Transverse colon (tissue), 4 donors: ENCODE data around the gene LAMTOR3. TPM values are rescaled to one million over a fixed set of nuclear protein-coding genes. Genes with fewer than 3 reads are reported as not detected.

Experiments used
- DNase-seq: peaks from one replicate; pipeline ENCODE4 v3.0.0-alpha.2; 2019
- H3K27ac ChIP-seq, 4 donors: fragments of 200-600 bp; sonication (generic); 2 replicates each; pipeline ENCODE4 v1.5.1; 2016 to 2018; ENCODE audit warnings: inconsistent platforms in 4 of 4
- H3K27me3 ChIP-seq: fragments of 200-600 bp; sonication (generic); 2 replicates; pipeline ENCODE4 v1.5.1; 2017; ENCODE audit warnings: inconsistent platforms
- H3K36me3 ChIP-seq, 4 donors: fragments of 200-600 bp; sonication (generic); 2 replicates each; pipeline ENCODE4 v1.5.1; 2017 to 2019; ENCODE audit warnings: inconsistent platforms in 4 of 4
- H3K4me1 ChIP-seq, 4 donors: fragments of 200-600 bp; sonication (generic); 2 replicates each; pipeline ENCODE4 v1.5.1; 2017 to 2020; ENCODE audit warnings: inconsistent platforms in 4 of 4
- H3K4me3 ChIP-seq, 4 donors: fragments of 200-600 bp; sonication (generic); 1 replicate in 1 of 4; 2 replicates in 3 of 4; pipeline versions ENCODE4 v1.5.1 to v1.6.1; 2017 to 2019; ENCODE audit warnings: inconsistent platforms in 4 of 4
- H3K9me3 ChIP-seq, 2 donors: fragments of 200-600 bp; sonication (generic); 2 replicates each; pipeline ENCODE4 v1.5.1; 2017 to 2019; ENCODE audit warnings: inconsistent platforms in 2 of 2
- CTCF ChIP-seq, 5 experiments: fragments of 200-600 bp in 3 of 5; fragments of 450-650 bp in 2 of 5; sonication (generic) in 3 of 5; IDR thresholded peaks; 1 replicate in 2 of 5; 2 replicates in 3 of 5; pipeline ENCODE4 v1.5.1; 2016 to 2017; ENCODE audit warnings: antibody characterized with exemption in 5 of 5, inconsistent platforms in 3 of 5, mild to moderate bottlenecking in 2 of 5, moderate library complexity in 1 of 5
- EP300 ChIP-seq: sonication (generic); formaldehyde crosslinking; IDR thresholded peaks from one replicate; pipeline ENCODE4 v1.6.1; 2017; ENCODE audit warnings: antibody characterized with exemption, low read depth
- POLR2A ChIP-seq: fragments of 450-650 bp; IDR thresholded peaks from one replicate; pipeline ENCODE4 v1.6.1; 2016; ENCODE audit warnings: antibody characterized with exemption, mild to moderate bottlenecking, moderate library complexity
- POLR2AphosphoS5 ChIP-seq, 3 donors: sonication (generic); formaldehyde crosslinking; IDR thresholded peaks; one replicate each; pipeline ENCODE4 v1.6.1; 2016; ENCODE audit warnings: antibody characterized with exemption in 3 of 3
- WGBS, 2 donors: methylation state at CpG; one replicate each; pipeline ENCODE4 v1.1.5; 2018; ENCODE audit warnings: low coverage in 1 of 2; 5-methylcytosine and 5-hydroxymethylcytosine counted together
- in situ Hi-C, 4 donors: fragments of 200-750 bp; cut with MboI; loops; one replicate each; pipeline versions ENCODE4 v1.15.0 to v1.15.1; 2017; ENCODE audit warnings: low sequenced_read_pairs in 3 of 4, low pct_ligation_motif_present in 1 of 4, low pct_unique_long_range_greater_than_20kb in 1 of 4
- intact Hi-C: fragments of 100-400 bp; cut with DNase I; formaldehyde crosslinking; loops from one replicate; pipeline ENCODE4 v1.15.1; 2023; ENCODE audit warnings: low total_unique reads
- total RNA-seq, 4 donors: library from RNA; depleted of rRNA; stranded (reverse); fragments of >200 nt; gene quantifications; one replicate each; pipeline ENCODE4 v1.1.0, GENCODE V29; 2016

Gene LAMTOR3
- total RNA-seq, 4 donors from 2014 or later, result 1.00 to 60.3 (median 32.0) TPM

- intact Hi-C loops, result loop anchor here (5.0 to 10.0 kb wide), 2 partner anchors 52 to 330 kb away; partner anchors contain the start of genes DNAJB14 and TRMT10A
- Histone ChIP-seq H3K27ac (peak overlapping the region; percentile 86 to 90 (median 89)), H3K4me3 (peak overlapping the region in 3 of 4 donors; percentile 57 to 81 (median 74)), H3K27me3 (no peaks in the 10 kb centered on the region), H3K36me3 (no peaks in the 10 kb centered on the region), H3K9me3 (no peaks in the 10 kb centered on the region), H3K4me1 (peaks cover 9 to 34% (median 11%) of the 10 kb centered on the region in 4 donors)
- no peak for DNase-seq
- TF ChIP-seq CTCF (IDR thresholded peaks at IDR 0.05) (no peak), POLR2A (no peak), EP300 (no peak), POLR2AphosphoS5 (IDR thresholded peaks at IDR 0.05) (no peak)
- in situ Hi-C loops, result loop anchor here in 3 of 4 donors (10.0 to 25.0 kb wide), 3 partner anchors 50 to 333 kb away; partner anchors contain the start of genes TRMT10A (in 3 of the 3), MTTP (in 2 of the 3) and DNAJB14 (in 1 of the 3)
- 90 to 97% methylated on average over 12 to 16 of the region's 16 CpGs for WGBS, 2 donors
These were observed 771 bp upstream of the LAMTOR3 start for GRCh38 chr4:99894998-99895397.

- no peaks in the 10 kb centered on the region for H3K36me3 ChIP-seq
- peaks cover 9 to 38% (median 11%) of the 10 kb centered on the region in 4 donors for H3K4me1 ChIP-seq
- H3K27ac ChIP-seq, result peak overlapping the region; percentile 86 to 90 (median 89)
- intact Hi-C loops (loop anchor here (5.0 to 10.0 kb wide), 2 partner anchors 54 to 329 kb away; partner anchors contain the start of genes DNAJB14 and TRMT10A), in situ Hi-C loops (loop anchor here in 3 of 4 donors (10.0 to 25.0 kb wide), 3 partner anchors 51 to 331 kb away; partner anchors contain the start of genes TRMT10A (in 3 of the 3), MTTP (in 2 of the 3) and DNAJB14 (in 1 of the 3))
- WGBS, 2 donors, result 0% methylated on average over 4 to 12 of the region's 12 CpGs
- no peak for DNase-seq
- H3K9me3 ChIP-seq, result no peaks in the 10 kb centered on the region
- no peaks in the 10 kb centered on the region for H3K27me3 ChIP-seq
- peak overlapping the region; percentile 57 to 81 (median 76) for H3K4me3 ChIP-seq
- TF ChIP-seq POLR2AphosphoS5 (IDR thresholded peaks at IDR 0.05), result no peak
- no peak for TF ChIP-seq EP300
- TF ChIP-seq CTCF (IDR thresholded peaks at IDR 0.05), result no peak
- no peak for TF ChIP-seq POLR2A
These were observed 427 bp downstream of the LAMTOR3 start for GRCh38 chr4:99893839-99894160.

DNA sequence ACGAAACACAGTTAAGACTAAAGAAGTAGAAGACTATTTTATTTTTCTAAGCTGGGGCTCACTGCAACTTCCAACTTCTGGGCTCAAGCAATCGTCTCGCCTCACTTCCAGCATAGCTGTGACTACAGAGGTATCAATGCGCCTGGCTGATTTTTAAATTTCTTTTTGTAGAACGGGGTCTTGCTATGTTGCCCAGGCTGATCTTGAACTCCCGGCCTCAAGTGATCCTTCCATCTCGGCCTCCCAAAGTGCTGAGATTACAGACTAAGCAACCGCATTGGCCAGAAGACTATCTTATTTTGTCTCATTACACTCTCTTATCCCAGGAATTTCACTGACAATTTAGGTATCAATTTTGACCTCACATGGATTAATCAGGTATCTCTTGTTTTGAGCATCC is 1.2 kb downstream of the LAMTOR3 start:
- TF ChIP-seq CTCF (IDR thresholded peaks at IDR 0.05), result no peak
- intact Hi-C loops, result loop anchor here (5.0 to 10.0 kb wide), 2 partner anchors 54 to 328 kb away; partner anchors contain the start of genes DNAJB14 and TRMT10A
- no peaks in the 10 kb centered on the region for H3K27me3 ChIP-seq
- DNase-seq, result no peak
- H3K9me3 ChIP-seq, result no peaks in the 10 kb centered on the region
- no peak overlapping the region for H3K27ac ChIP-seq
- H3K4me1 ChIP-seq, result peaks cover 9 to 39% (median 11%) of the 10 kb centered on the region in 4 donors
- peak overlapping the region in 1 of 4 donors; percentile 74 for H3K4me3 ChIP-seq
- WGBS, 2 donors, result 96 to 99% methylated on average over 8 of the region's 8 CpGs
- no peaks in the 10 kb centered on the region for H3K36me3 ChIP-seq
- in situ Hi-C loops, result loop anchor here in 3 of 4 donors (10.0 to 25.0 kb wide), 3 partner anchors 52 to 331 kb away; partner anchors contain the start of genes TRMT10A (in 3 of the 3), MTTP (in 2 of the 3) and DNAJB14 (in 1 of the 3)

DNA sequence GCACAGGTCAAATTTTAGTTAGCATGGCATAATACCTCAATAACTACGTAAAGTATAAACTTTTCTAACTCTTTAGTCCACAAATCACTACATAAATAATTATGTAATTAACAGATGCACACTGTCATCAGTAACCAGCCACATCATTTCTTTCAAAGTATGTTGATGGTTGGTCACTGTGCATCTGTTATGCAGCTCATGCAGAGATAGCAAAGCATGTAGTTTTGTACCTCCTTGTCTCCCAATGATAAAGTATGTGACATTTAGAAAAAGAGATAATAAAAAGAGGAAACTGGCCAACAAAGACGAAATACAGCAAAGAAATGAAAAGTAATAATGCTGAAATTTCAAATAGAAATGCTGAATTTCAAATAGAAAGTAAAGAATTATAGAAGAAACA is 2.9 kb downstream of the LAMTOR3 start:
- Histone ChIP-seq H3K4me3 (no peak overlapping the region), H3K27ac (no peak overlapping the region), H3K27me3 (no peaks in the 10 kb centered on the region), H3K4me1 (peaks cover 9 to 39% (median 11%) of the 10 kb centered on the region in 4 donors), H3K9me3 (no peaks in the 10 kb centered on the region), H3K36me3 (no peaks in the 10 kb centered on the region)
- DNase-seq, result no peak
- no peak for TF ChIP-seq POLR2A
- TF ChIP-seq EP300, result no peak
- TF ChIP-seq CTCF (IDR thresholded peaks at IDR 0.05), result no peak
- TF ChIP-seq POLR2AphosphoS5 (IDR thresholded peaks at IDR 0.05), result no peak
- WGBS, 2 donors, result 75 to 87% methylated on average over 2 of the region's 2 CpGs
- intact Hi-C loops, result loop anchor here (5.0 to 10.0 kb wide), 2 partner anchors 56 to 327 kb away; partner anchors contain the start of genes DNAJB14 and TRMT10A
- in situ Hi-C loops, result loop anchor here in 3 of 4 donors (10.0 to 25.0 kb wide), 3 partner anchors 53 to 329 kb away; partner anchors contain the start of genes TRMT10A (in 3 of the 3), MTTP (in 2 of the 3) and DNAJB14 (in 1 of the 3)
